GM12891 (cell line): ENCODE data around the gene SLC44A1.

Experiments
- DNase-seq: peaks from one replicate; pipeline ENCODE4 v3.0.0; 2011; ENCODE audit warnings: low spot score; ENCODE audit not compliant: insufficient read length
- FAIRE-seq: peaks from 2 replicates; lab custom pipeline; 2011; peaks lifted over from hg19 to GRCh38; lab: Jason Lieb, UNC
- PAX5 ChIP-seq: IDR thresholded peaks from 2 replicates; pipeline ENCODE4 v1.6.1; 2011; ENCODE audit warnings: low read length, moderate library complexity, mild to moderate bottlenecking; ENCODE audit not compliant: insufficient read depth, severe bottlenecking
- POLR2A ChIP-seq: IDR thresholded peaks from 2 replicates; pipeline ENCODE4 v1.6.1; 2011; ENCODE audit warnings: low read depth, low read length, control low read depth
- POLR2AphosphoS5 ChIP-seq: IDR thresholded peaks from 2 replicates; pipeline ENCODE4 v1.6.1; 2011; ENCODE audit warnings: low read depth, low read length, control low read depth
- POU2F2 ChIP-seq: IDR thresholded peaks from 2 replicates; pipeline ENCODE4 v1.6.1; 2011; ENCODE audit warnings: low read depth, mild to moderate bottlenecking, control low read depth, low read length, moderate library complexity
- SPI1 ChIP-seq: IDR thresholded peaks from 2 replicates; pipeline ENCODE4 v1.6.1; 2011; ENCODE audit warnings: low read depth, low read length, control low read depth
- TAF1 ChIP-seq: IDR thresholded peaks from 2 replicates; pipeline ENCODE4 v1.6.1; 2011; ENCODE audit warnings: low read depth, low read length, control low read depth

Gene SLC44A1

DNA sequence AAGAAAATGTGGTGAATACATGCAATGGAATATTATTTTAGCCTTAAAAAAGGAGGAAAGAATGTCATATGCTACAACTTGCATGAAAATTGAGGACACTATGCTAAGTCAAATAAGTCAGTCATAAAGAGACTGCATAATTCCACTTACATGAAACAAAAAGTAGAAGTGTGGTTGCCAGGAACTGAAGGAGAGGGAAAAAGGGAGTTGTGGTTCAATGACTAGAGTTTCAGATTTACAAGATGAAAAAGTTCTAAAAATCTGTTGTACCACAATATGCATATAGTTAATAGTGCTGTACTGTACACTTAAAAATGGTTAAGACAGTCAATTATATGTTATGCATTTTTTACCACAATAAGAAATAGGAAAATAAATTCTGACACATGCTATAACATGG, 95.4 kb downstream of the SLC44A1 start:
- DNase-seq (no peak), FAIRE-seq (no peak)
- TF ChIP-seq PAX5 (no peak), POLR2AphosphoS5 (no peak), TAF1 (no peak), SPI1 (no peak), POLR2A (no peak), POU2F2 (no peak)

DNA sequence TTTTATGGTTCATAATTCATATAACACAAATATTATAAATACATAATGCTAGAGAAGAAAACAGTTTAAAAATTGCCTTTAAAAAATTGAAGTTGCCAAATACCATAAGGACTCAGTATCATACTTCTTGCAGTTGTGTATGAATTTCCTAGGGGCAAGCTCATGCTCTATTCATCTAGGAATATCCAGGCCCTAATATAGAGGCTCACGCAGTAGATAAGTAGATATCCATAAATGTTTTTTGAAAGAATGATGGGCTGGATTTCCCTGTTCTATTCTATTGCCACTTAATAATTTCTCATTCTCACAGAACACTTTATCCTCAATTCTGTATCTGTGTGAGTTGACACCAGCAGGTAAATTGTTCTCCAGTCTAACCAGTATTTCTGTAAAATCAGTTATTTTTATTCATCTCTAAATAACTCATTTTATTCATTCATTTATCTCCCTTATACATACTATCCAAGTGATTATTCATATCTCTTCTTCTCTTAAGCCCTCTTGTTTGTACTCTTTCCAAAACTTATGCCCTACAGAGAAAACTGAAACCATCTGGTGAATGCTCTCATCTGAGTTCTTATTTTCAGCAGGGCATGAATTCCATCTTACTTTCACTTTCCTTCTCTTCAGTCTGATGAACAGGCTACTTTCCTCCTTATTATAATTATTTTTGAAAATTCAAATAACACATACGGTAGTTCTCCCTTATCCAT, 97.1 kb downstream of the SLC44A1 start:
- DNase-seq (no peak), FAIRE-seq (no peak)
- TF ChIP-seq PAX5, result no peak
- TF ChIP-seq POLR2AphosphoS5, result no peak
- no peak for TF ChIP-seq TAF1
- TF ChIP-seq POLR2A, result no peak
- no peak for TF ChIP-seq SPI1
- no peak for TF ChIP-seq POU2F2

DNA sequence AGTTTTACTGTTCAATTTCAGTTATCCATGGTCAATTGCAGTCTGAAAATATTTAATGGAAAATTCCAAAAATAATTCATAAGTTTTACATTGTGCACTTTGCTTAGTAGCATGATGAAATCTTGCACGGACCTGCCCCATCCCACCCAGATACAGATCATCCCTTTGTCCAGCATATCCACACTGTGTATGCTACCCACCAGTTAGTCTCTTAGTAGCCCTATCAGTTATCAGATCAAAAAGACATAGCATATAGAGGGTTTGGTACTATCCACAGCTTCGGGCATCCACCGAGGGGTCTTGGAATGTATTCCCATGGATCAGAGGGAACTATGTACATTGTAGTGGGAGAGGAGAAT, 97.7 kb downstream of the SLC44A1 start:
- FAIRE-seq (no peak), DNase-seq (no peak)
- no peak for TF ChIP-seq SPI1
- TF ChIP-seq PAX5, result no peak
- TF ChIP-seq POU2F2, result no peak
- no peak for TF ChIP-seq POLR2AphosphoS5
- TF ChIP-seq TAF1, result no peak
- no peak for TF ChIP-seq POLR2A

DNA sequence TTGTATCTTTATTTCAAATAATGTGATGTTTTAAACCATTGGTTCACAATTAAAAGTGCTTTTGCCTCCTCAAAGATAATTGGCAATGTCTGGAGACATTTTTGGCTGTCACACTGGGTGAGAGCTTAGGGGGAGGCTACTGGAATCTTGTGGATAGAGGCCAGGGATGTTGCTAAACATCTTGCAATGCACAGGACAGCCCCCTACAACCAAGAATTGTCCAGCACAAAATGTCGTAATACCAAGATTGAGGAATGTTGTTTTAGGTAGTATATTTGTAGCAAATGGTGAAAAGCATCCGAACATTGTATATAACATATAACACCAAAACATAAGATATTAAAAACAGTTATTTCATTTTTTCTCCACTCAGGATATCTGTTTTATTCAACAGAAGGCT, 99.8 kb downstream of the SLC44A1 start:
- TF ChIP-seq SPI1 (no peak), PAX5 (no peak), TAF1 (no peak), POLR2AphosphoS5 (no peak)
- FAIRE-seq (no peak), DNase-seq (no peak)

DNA sequence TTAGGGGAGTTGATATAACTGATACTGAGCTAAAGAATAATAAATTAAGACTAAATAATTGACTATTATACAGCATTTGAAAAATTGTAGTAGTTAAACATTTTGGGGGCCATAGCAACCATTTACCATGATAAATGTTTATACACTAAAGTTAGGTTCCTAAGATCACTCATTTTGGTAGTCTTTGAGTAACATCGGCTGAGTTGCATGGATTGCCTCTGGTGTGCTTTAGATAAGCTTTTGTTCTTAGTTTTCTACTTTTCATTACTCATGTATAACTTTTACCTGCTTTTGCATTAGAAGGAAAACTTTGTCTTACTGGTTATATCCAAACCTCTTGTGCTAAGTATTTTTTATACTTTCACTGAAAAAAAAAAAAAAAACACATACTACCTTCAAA, 101.2 kb downstream of the SLC44A1 start:
- TF ChIP-seq POLR2AphosphoS5, result no peak
- no peak for TF ChIP-seq POU2F2
- TF ChIP-seq PAX5, result no peak
- TF ChIP-seq SPI1, result no peak
- no peak for TF ChIP-seq POLR2A
- DNase-seq, result no peak
- no peak for FAIRE-seq

DNA sequence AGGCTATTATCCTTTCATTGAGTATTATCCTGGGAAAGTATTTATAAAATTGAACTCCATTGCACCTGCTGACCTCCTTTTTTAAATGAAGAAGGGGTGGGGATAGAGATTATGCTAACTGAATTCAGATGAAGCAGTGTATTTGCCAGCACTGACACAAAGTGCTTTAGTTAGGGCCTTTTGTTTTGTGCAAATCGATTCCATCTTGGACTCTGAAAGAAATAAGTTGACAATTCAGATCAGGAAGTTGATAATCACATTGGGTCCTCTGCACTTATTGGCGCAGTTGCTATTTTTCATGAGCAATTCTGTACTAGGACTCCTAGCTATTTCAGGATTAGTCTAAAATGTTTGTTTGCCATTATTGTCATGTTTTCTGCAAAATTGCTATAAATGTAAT, 101.8 kb downstream of the SLC44A1 start:
- FAIRE-seq (no peak), DNase-seq (no peak)
- no peak for TF ChIP-seq POLR2AphosphoS5
- TF ChIP-seq TAF1, result no peak
- no peak for TF ChIP-seq POU2F2
- no peak for TF ChIP-seq PAX5
- no peak for TF ChIP-seq POLR2A
- no peak for TF ChIP-seq SPI1

DNA sequence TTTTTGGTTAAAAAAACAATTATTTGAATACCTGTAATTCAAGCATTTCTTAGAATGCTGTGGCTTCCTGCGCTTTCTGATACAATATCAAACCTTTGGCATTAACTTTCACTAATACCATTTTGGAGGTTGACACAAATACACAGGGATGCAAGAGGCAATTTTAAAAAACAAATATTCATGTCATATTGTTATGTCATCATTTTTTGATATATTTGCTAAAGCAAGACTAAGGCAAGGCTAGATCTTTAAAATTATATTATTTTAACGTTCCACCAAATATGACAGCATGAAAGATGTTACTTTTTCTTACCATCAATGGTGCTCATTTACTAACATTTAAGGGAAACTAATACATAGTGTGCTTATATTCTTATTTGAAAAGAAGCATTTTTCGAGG, 110.0 kb downstream of the SLC44A1 start:
- DNase-seq (no peak), FAIRE-seq (no peak)
- no peak for TF ChIP-seq PAX5
- TF ChIP-seq POLR2A, result no peak
- TF ChIP-seq POU2F2, result no peak
- TF ChIP-seq POLR2AphosphoS5, result no peak
- no peak for TF ChIP-seq TAF1
- TF ChIP-seq SPI1, result no peak

DNA sequence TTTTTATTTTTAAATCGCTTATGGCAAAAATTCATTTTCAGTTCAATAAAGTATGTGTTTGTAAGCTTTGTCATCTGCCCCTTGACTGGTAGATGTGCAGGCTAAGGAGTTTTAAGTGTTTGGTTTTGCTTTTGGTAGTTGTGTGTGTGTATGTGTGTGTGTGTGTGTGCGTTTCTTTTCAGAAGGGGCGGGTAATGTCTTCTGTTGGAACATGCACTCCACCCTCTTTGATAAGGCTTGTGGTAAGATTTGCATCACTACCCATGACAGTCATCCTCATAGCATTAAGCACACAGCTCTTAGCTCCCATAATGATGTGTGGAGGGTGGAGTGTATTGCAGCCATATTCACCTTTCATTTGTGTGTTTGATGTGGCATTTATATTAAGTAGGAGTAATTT, 111.3 kb downstream of the SLC44A1 start:
- no peak for DNase-seq
- TF ChIP-seq TAF1 (no peak), POLR2AphosphoS5 (no peak), POLR2A (no peak), POU2F2 (no peak; the same call in 1 of the 2 replicates), PAX5 (no peak), SPI1 (no peak)
- peak; percentile 88 for FAIRE-seq

DNA sequence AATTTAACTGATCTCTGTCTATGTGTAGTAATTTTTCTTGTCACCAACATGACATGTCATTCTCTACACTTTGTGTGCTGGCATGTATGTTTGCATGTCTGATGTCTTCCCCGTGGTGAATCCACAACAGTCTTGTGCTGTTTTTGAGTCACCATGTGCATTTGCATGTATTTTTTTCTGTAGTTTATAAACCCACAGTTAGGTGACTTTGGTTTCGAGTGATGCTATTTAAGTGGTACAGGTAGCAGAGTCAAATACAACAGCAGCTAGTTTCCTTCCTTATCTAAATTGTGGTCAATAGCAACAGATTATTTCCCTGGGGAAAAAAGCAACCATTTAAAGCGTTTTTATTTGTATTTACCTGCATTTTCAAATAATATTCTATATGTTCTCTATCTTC, 113.5 kb downstream of the SLC44A1 start:
- peak; percentile 90 for FAIRE-seq
- no peak for TF ChIP-seq TAF1
- peak; percentile 98 for TF ChIP-seq POU2F2
- DNase-seq, result peak; percentile 15

DNA sequence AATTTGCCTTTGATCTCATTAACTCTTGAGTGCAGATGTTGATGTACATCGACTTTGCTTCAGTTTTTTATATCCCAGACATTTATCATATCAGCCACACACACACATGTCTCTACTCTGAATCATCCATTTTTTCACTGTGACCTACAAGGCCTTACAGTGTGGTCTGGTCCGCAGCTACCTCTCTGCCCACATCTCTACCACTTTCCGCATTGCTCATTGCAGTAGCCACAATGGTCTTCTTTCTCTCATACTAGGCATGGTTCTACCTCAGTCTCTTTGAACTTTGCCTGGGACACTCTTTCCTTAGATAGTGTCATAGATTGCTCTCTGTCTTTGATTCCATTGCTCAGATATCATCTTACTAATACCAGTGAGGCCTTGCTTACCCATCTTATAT, 115.4 kb downstream of the SLC44A1 start:
- FAIRE-seq, result no peak
- DNase-seq, result no peak
- TF ChIP-seq POU2F2 (no peak), TAF1 (no peak), POLR2A (no peak), POLR2AphosphoS5 (no peak), SPI1 (no peak), PAX5 (no peak)

DNA sequence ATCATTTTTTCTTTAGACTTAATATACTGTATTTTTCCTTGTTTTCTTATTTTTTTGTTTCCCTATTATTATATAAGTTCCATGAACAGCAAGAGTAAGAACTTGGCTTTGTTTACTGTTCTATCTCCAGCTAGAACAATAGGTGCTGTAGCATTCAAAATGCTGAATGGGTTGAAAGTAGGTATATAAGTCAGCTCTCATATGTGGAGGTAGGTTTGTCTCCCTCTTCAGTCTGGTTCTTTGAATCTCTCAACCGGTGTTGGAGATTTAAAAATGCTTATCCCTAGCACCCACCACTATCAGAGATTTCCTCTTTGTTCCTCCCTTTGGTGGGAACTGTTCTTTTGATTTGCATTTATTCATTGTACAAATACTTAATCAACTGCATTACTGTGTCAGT, 115.9 kb downstream of the SLC44A1 start:
- FAIRE-seq, result no peak

More for the DNA sequence above, 115.9 kb downstream of the SLC44A1 start:
- DNase-seq, result no peak
- TF ChIP-seq POLR2A (no peak), PAX5 (no peak), TAF1 (no peak), POLR2AphosphoS5 (no peak), POU2F2 (no peak), SPI1 (no peak)
